Activated CD4-positive, alpha-beta T cell treated with anti-CD3 and anti-CD28 coated beads, Interleukin-2, amount 10 ng/mL, durations not matched to agents 7 days and 5 days (primary cell): Measurements from ENCODE around the gene KNDC1. TPM values are rescaled to one million over a fixed set of nuclear protein-coding genes. Genes with fewer than 3 reads are reported as not detected.
"Not testable (repeated sequence)": the region's sequence is repeated elsewhere in the genome, so short reads cannot be mapped to it uniquely, and the experiment has no call there.

Source experiments
- CTCF ChIA-PET: fragments of 350-600 bp; sonication (Branson Sonifier 250); formaldehyde crosslinking; loops from one replicate; lab custom pipeline; 2021; ENCODE audit warnings: antibody characterized with exemption; lab: Charles Lee
- POLR2A ChIA-PET: fragments of 350-600 bp; sonication (Branson Sonifier 250); formaldehyde crosslinking; loops from one replicate; lab custom pipeline; 2021; ENCODE audit warnings: antibody characterized with exemption; lab: Charles Lee
- DNase-seq: peaks from one replicate; pipeline ENCODE4 v3.0.0-alpha.2; 2020
- H3K27ac Mint-ChIP-seq: one replicate; pipeline ENCODE4 v1.8.0; 2021; ENCODE audit warnings: mild to moderate bottlenecking, moderate library complexity, mixed read lengths
- H3K27me3 Mint-ChIP-seq: one replicate; pipeline ENCODE4 v1.8.0; 2021; ENCODE audit warnings: mixed read lengths
- H3K36me3 Mint-ChIP-seq: one replicate; pipeline ENCODE4 v1.8.0; 2021; ENCODE audit warnings: low read depth, mixed read lengths
- H3K4me1 Mint-ChIP-seq: one replicate; pipeline ENCODE4 v1.8.0; 2021; ENCODE audit warnings: mixed read lengths
- H3K4me3 Mint-ChIP-seq: one replicate; pipeline ENCODE4 v1.8.0; 2021; ENCODE audit warnings: mild to moderate bottlenecking, moderate library complexity, mixed read lengths
- H3K9me3 Mint-ChIP-seq: one replicate; pipeline ENCODE4 v1.8.0; 2021; ENCODE audit warnings: mixed read lengths
- total RNA-seq, 2 experiments: library from RNA; stranded (reverse); gene quantifications; one replicate each; pipeline ENCODE4 v1.2.3, GENCODE V29; 2021

Gene KNDC1
- under 1 TPM; 0.07 to 0.08 TPM for total RNA-seq

DNA sequence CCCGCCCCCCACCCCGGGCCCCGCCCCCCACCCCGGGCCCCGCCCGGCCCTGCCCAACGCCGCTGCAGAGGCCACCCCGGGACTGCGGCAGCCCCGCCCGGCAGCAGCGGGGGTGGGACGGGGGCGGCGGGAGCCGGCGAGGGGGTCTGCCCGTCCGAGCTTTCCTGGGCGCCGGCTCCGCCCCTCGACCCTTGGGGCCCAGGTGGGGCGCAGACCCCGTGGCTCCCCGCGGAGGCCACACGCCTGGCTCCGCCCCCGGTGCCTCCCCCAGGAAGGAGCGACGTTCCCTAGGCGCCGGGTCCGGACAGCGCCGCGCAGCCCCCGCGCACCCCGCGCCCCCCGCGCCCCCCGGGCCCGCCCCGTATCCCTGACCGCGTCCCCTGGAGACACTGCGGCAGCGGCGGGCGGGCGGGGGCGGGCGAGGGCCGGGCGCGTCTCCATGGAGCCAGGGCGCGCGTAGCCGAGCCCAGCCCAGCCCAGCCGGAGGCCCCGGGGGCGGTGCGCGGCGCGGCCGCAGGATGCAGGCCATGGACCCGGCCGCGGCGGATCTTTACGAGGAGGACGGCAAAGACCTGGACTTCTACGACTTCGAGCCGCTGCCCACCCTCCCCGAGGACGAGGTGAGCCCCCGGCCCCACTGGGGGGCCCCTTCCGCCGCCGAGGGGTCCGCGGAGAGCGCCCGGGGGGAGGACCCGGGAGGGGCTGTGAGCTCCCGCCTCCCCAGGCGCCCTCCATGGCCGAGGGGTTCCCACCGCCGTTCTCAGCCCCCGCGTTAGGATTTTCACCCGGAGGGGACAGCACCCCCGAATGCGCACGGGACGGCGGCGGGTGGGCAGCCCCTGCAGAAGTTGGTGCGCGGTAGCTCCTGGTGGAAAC is at the start of gene KNDC1:
TSS of gene KNDC1 (plus strand) at position 270 of the 876 bp plus-strand sequence. CDS start at position 519, 249 bp downstream.
- Mint-ChIP-seq H3K36me3 (no peaks in the 10 kb centered on the region), H3K9me3 (no peaks in the 10 kb centered on the region), H3K4me3 (no peak within 1 kb of the TSS), H3K4me1 (no peaks in the 10 kb centered on the region), H3K27ac (no peak within 1 kb of the TSS), H3K27me3 (peaks cover 14% of the 10 kb centered on the region)
- ChIA-PET CTCF (interaction anchor here (0.7 kb wide), 1 partner anchor 90 kb away, joined by 3 read pairs; no protein-coding TSS in a partner anchor), POLR2A (no interaction called here)
- DNase-seq, result no peak

DNA sequence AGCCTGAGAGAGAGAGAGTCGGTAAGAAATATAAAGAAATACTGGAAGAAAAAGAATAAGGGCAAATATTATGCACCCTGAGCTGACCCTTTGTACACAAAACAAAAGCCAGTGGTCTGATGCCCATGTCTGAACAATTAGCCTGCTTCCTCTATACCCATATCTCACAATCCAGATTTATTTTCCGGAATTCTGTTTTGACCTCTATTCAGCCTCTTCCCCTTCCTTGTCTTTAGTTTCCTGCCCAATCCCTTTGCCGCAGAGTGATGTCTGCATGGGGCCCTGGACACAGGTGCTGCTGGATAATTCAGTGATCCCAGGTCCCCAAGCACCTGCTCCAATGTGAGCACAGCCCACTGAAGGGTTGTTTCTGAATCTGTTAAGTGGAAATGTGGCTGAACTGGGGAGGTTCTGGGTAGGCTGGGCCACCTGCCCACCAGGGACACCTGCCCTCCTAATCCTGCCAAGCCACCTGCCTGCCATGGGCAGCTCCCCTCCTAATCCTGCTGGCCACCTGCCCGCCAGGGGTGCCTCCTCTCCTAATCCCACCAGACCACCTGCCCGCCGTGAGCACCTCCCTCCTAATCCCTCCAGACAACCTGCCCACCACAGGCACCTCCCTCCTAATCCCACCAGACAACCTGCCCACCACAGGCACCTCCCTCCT is 49.3 kb upstream of the KNDC1 start:
- no peak overlapping the region for H3K4me3 Mint-ChIP-seq
- peaks cover 15% of the 10 kb centered on the region for H3K9me3 Mint-ChIP-seq
- no peaks in the 10 kb centered on the region for H3K27me3 Mint-ChIP-seq

DNA sequence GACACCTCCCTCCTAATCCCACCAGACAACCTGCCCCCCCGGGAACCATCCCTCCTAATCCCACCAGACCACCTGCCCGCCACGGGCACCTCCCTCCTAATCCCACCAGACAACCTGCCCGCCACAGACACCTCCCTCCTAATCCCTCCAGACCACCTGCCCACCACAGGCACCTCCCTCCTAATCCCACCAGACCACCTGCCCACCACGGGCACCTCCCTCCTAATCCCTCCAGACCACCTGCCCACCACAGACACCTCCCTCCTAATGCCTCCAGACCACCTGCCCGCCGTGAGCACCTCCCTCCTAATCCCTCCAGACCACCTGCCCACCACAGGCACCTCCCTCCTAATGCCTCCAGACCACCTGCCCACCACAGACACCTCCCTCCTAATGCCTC is 48.4 kb upstream of the KNDC1 start:
- H3K27me3 Mint-ChIP-seq, DNase-seq, POLR2A ChIA-PET, CTCF ChIA-PET, H3K4me3 Mint-ChIP-seq, H3K4me1 Mint-ChIP-seq, H3K36me3 Mint-ChIP-seq, H3K27ac Mint-ChIP-seq: not testable (repeated sequence)
- peaks cover 15% of the 10 kb centered on the region for H3K9me3 Mint-ChIP-seq

More for the DNA sequence above, 49.3 kb upstream of the KNDC1 start:
- DNase-seq, result no peak
- no peaks in the 10 kb centered on the region for H3K36me3 Mint-ChIP-seq
- no peaks in the 10 kb centered on the region for H3K4me1 Mint-ChIP-seq
- ChIA-PET POLR2A (no interaction called here), CTCF (no interaction called here)
- H3K27ac Mint-ChIP-seq, result no peak overlapping the region

DNA sequence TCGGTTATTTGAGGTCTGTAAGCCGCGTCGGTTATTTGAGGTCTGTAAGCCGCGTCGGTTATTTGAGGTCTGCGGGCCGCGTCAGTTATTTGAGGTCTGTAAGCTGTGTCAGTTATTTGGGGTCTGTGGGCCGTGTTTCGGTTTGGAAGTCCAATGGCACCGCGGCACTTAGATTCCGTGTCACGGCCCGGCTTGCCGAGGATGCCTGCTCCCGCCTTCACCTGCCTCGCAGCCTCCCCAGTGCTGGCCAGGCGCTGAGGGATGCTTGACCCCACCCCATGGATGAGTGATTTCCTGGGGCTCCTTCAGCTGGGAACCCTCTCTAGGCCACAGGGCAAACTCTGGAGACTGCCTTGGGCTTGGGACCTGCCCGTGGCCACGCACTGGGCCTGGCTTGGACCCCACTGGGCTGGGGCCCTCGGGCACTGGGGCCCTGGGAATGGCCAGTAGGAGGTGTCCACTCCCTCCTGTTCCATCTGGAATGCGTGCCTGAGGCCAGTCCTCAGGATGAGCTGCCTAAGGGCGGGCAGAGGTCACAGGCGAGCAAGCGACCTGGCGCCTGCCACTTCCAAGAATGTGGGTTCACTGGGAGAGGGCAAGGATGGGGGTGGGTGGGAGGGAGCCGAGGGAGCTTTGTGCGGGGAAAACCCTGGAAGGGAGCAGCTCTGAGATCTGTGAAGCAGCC is 46.7 kb upstream of the KNDC1 start:
- H3K4me1 Mint-ChIP-seq, result no peaks in the 10 kb centered on the region
- H3K27me3 Mint-ChIP-seq, result no peaks in the 10 kb centered on the region
- POLR2A ChIA-PET, result no interaction called here
- H3K36me3 Mint-ChIP-seq, result no peaks in the 10 kb centered on the region
- CTCF ChIA-PET, result no interaction called here
- DNase-seq, result no peak
- peaks cover 6% of the 10 kb centered on the region for H3K9me3 Mint-ChIP-seq
- H3K4me3 Mint-ChIP-seq, result no peak overlapping the region
- H3K27ac Mint-ChIP-seq, result no peak overlapping the region

- Mint-ChIP-seq H3K4me1 (no peaks in the 10 kb centered on the region), H3K9me3 (peaks cover 8% of the 10 kb centered on the region), H3K36me3 (no peaks in the 10 kb centered on the region), H3K27me3 (no peaks in the 10 kb centered on the region), H3K4me3 (no peak overlapping the region), H3K27ac (no peak overlapping the region)
- POLR2A ChIA-PET, result no interaction called here
- DNase-seq, result no peak
- CTCF ChIA-PET, result no interaction called here
Observed at GRCh38 chr10:133113847-133114246, 46.2 kb upstream of the KNDC1 start.

GRCh38 chr10:133114251-133114650 is 45.8 kb upstream of the KNDC1 start:
- H3K36me3 Mint-ChIP-seq, result no peaks in the 10 kb centered on the region
- ChIA-PET CTCF (no interaction called here), POLR2A (no interaction called here)
- H3K9me3 Mint-ChIP-seq, result peaks cover 10% of the 10 kb centered on the region
- H3K4me3 Mint-ChIP-seq, result no peak overlapping the region
- H3K27ac Mint-ChIP-seq, result no peak overlapping the region
- H3K4me1 Mint-ChIP-seq, result no peaks in the 10 kb centered on the region
- no peak for DNase-seq
- no peaks in the 10 kb centered on the region for H3K27me3 Mint-ChIP-seq

DNA sequence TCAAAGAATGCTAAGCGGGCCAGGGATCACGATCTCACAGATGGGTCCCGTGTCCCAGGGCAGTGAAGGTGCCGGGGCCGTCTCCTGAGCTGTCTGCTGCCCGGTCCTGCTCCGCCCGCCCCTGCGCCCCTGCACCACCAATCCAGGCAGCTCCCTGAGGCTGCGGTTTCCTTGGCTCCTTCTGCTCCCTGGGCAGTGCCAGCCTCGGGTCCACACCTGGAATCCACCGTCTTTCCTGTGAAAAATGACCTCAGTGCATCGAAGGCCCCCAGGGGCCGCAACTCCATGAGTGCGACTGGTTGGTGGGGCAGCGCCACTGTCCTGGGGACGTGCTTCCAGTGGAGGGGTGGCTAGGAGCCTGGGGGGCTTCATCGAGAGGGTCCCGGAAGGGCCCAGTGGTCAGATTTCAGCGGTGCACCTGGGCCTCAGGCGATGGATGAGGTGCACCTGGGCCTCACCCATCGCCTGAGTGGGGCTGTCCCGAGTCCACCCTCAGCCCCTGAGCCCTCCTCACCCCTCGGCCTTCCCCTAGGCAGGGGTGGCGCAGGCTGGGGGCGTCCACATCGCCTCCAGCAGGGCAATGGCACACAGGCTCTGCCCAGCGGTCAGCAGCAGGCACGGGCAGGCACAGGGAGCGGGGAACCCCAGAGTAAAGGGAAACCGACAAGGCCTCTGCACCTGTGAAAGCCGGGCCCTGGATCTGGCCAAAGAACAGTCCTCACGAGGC is 45.1 kb upstream of the KNDC1 start:
- Mint-ChIP-seq H3K4me3 (no peak overlapping the region), H3K9me3 (peaks cover 8% of the 10 kb centered on the region), H3K27ac (no peak overlapping the region), H3K4me1 (no peaks in the 10 kb centered on the region), H3K27me3 (no peaks in the 10 kb centered on the region), H3K36me3 (no peaks in the 10 kb centered on the region)
- ChIA-PET POLR2A (no interaction called here), CTCF (no interaction called here)
- DNase-seq, result no peak

- no peak for DNase-seq
- H3K4me3 Mint-ChIP-seq, result no peak overlapping the region
- H3K4me1 Mint-ChIP-seq, result no peaks in the 10 kb centered on the region
- H3K9me3 Mint-ChIP-seq, result peaks cover 8% of the 10 kb centered on the region
- H3K27me3 Mint-ChIP-seq, result no peaks in the 10 kb centered on the region
- POLR2A ChIA-PET, result no interaction called here
- H3K36me3 Mint-ChIP-seq, result no peaks in the 10 kb centered on the region
- CTCF ChIA-PET, result no interaction called here
- H3K27ac Mint-ChIP-seq, result no peak overlapping the region
Observed at GRCh38 chr10:133115453-133115842, 44.6 kb upstream of the KNDC1 start.

DNA sequence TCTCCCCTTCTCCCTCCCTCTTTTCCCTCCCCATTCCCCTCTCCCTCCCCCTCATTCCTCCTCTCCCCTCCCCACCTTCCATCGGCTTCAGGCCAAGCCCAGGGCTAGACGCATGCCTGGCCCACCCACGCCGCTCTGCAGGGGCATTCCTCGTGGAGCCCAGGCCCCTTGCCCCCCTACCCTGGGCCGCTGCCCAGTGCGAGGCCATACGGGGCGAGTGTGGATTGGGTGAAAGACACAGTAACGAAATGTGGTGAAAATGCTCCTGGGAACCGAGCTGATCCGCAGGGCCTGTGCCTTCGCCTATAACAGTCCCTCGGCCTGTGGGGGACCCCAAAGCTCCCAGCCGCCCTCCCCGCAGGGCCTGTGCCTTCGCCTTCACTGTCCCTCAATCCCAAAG is 44.0 kb upstream of the KNDC1 start:
- no peak for DNase-seq
- no peaks in the 10 kb centered on the region for H3K4me1 Mint-ChIP-seq
- H3K36me3 Mint-ChIP-seq, result no peaks in the 10 kb centered on the region
- H3K9me3 Mint-ChIP-seq, result peaks cover 8% of the 10 kb centered on the region
- no peak overlapping the region for H3K27ac Mint-ChIP-seq
- no peaks in the 10 kb centered on the region for H3K27me3 Mint-ChIP-seq
- POLR2A ChIA-PET, result no interaction called here
- no peak overlapping the region for H3K4me3 Mint-ChIP-seq
- CTCF ChIA-PET, result no interaction called here

DNA sequence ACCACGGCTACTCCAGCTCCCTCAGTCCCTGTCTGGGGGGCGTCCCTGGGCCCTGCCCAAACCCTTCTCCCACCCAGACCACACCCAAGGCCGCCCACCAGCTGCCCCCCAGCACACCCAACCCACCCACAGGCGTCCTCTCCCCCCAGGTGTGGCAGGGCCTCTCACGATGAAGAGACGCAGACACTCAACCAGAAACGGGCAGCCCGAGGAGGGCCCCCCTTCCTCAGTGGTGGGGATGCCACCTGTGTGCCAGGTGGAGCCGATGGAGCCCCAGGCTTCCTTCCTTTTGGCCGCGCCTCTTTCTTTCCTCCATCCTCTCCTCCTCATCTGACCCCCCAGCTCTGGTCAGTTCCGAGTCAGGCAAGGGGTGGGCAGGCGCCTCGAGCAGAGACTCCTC is 43.6 kb upstream of the KNDC1 start:
- ChIA-PET POLR2A (no interaction called here), CTCF (no interaction called here)
- Mint-ChIP-seq H3K27me3 (no peaks in the 10 kb centered on the region), H3K9me3 (peaks cover 8% of the 10 kb centered on the region), H3K27ac (no peak overlapping the region), H3K4me1 (no peaks in the 10 kb centered on the region), H3K4me3 (no peak overlapping the region), H3K36me3 (no peaks in the 10 kb centered on the region)
- no peak for DNase-seq

DNA sequence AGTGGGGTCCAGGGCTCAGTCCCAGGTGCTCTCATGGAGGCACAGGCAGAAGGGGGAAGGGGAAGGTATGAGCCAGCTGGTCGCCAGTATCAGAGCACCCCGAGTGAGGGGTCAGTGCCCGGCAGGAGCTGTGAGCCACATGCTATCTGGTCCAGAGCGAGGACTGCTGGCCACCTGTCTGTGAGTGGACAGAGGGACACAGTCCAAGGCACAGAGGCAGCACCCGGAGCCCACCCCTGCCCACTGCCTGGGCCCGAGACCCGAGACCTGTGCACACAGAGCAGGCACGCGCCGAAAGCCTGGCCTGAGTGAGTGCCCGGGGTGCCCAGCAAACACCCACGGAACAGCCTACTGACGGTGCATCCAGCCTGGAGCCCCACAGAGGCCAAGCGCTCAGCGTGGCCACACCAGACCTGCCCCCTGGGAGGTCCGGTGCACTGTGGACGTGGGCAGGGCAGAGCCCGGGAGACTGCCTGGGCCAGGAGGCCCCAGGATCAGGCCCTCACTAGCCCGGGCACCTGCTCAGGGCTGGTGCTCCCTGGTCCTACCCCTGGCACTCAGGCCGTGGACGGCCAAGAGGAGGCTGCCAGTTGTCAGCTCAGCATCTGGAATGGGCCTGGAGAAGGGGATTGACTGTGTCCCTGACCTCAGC is 42.9 kb upstream of the KNDC1 start:
- H3K9me3 Mint-ChIP-seq, result peaks cover 8% of the 10 kb centered on the region
- CTCF ChIA-PET, result no interaction called here
- DNase-seq, result no peak
- no peaks in the 10 kb centered on the region for H3K27me3 Mint-ChIP-seq
- H3K4me3 Mint-ChIP-seq, result no peak overlapping the region
- H3K36me3 Mint-ChIP-seq, result no peaks in the 10 kb centered on the region
- H3K27ac Mint-ChIP-seq, result no peak overlapping the region
- POLR2A ChIA-PET, result no interaction called here
- H3K4me1 Mint-ChIP-seq, result no peaks in the 10 kb centered on the region

GRCh38 chr10:133117688-133118071 is 42.3 kb upstream of the KNDC1 start:
- H3K9me3 Mint-ChIP-seq, result peaks cover 8% of the 10 kb centered on the region
- CTCF ChIA-PET, result no interaction called here
- no peaks in the 10 kb centered on the region for H3K4me1 Mint-ChIP-seq
- DNase-seq, result no peak
- H3K4me3 Mint-ChIP-seq, result no peak overlapping the region
- no peak overlapping the region for H3K27ac Mint-ChIP-seq
- H3K36me3 Mint-ChIP-seq, result no peaks in the 10 kb centered on the region
- H3K27me3 Mint-ChIP-seq, result no peaks in the 10 kb centered on the region
- POLR2A ChIA-PET, result no interaction called here
